GM19238 (cell line): ENCODE results near the gene UBA1.
A peak's percentile ranks its signal among the peaks of the same experiment; 100 is the strongest.

Experiments used
- DNase-seq: peaks from one replicate; pipeline ENCODE4 v3.0.0; 2011; ENCODE audit warnings: low spot score; ENCODE audit not compliant: insufficient read length

UBA1 gene

GRCh38 chrX:47187106-47187677 is 6.4 kb upstream of the UBA1 start:
- DNase-seq, result no peak

GRCh38 chrX:47189906-47190305 is 3.7 kb upstream of the UBA1 start:
- DNase-seq, result no peak

- peak; percentile 86 for DNase-seq
These were observed 3.0 kb upstream of the UBA1 start for GRCh38 chrX:47190445-47191269.

- DNase-seq, result peak; percentile 19
These were observed 2.3 kb upstream of the UBA1 start for GRCh38 chrX:47191331-47191730.

- no peak for DNase-seq
These were observed 1.7 kb upstream of the UBA1 start for GRCh38 chrX:47191806-47192401.

- DNase-seq, result no peak
These were observed 662 bp downstream of the UBA1 start for GRCh38 chrX:47194194-47194787.

- no peak for DNase-seq
These were observed 2.5 kb downstream of the UBA1 start for GRCh38 chrX:47196098-47196497.

GRCh38 chrX:47197526-47197925 is 3.9 kb downstream of the UBA1 start:
- DNase-seq, result no peak

- DNase-seq, result no peak
These were observed 4.5 kb downstream of the UBA1 start for GRCh38 chrX:47198026-47198686.

- no peak for DNase-seq
These were observed 5.1 kb downstream of the UBA1 start for GRCh38 chrX:47198687-47199080.

- no peak for DNase-seq
These were observed 5.7 kb downstream of the UBA1 start for GRCh38 chrX:47199286-47199685.

GRCh38 chrX:47200385-47201150 is 6.9 kb downstream of the UBA1 start:
- no peak for DNase-seq

- DNase-seq, result no peak
These were observed 7.8 kb downstream of the UBA1 start for GRCh38 chrX:47201345-47201944.

- DNase-seq, result no peak
These were observed 8.7 kb downstream of the UBA1 start for GRCh38 chrX:47202316-47202715.

- no peak for DNase-seq
These were observed 9.2 kb downstream of the UBA1 start for GRCh38 chrX:47202877-47203276.

GRCh38 chrX:47204970-47205369 is 11.3 kb downstream of the UBA1 start:
- no peak for DNase-seq

- DNase-seq, result no peak
These were observed 12.7 kb downstream of the UBA1 start for GRCh38 chrX:47206316-47206715.

- DNase-seq, result no peak
These were observed 14.5 kb downstream of the UBA1 start for GRCh38 chrX:47208108-47208507.

GRCh38 chrX:47209508-47210238 is 16.0 kb downstream of the UBA1 start:
- DNase-seq, result no peak
